Liver (tissue), 9 donors: ENCODE data around the gene TOX2. TPM values are rescaled to one million over a fixed set of nuclear protein-coding genes. Genes with fewer than 3 reads are reported as not detected.

Experiments used
- DNase-seq: peaks from one replicate; pipeline ENCODE4 v3.0.0-alpha.2; 2017; ENCODE audit warnings: low spot score
- H3K27ac ChIP-seq, 2 donors: one replicate each; pipeline ENCODE4 v1.7.0; 2013; ENCODE audit warnings: inconsistent platforms in 2 of 2, low read length in 2 of 2, control low read depth in 1 of 2, low read depth in 1 of 2, mild to moderate bottlenecking in 1 of 2
- H3K27me3 ChIP-seq, 4 donors: one replicate each; pipeline versions ENCODE4 v1.6.1 to v1.7.0; 2013; ENCODE audit warnings: low read length in 3 of 4, inconsistent platforms in 1 of 4, mild to moderate bottlenecking in 1 of 4, moderate library complexity in 1 of 4; ENCODE audit not compliant: control insufficient read depth in 4 of 4, insufficient read depth in 4 of 4
- H3K36me3 ChIP-seq, 4 donors: one replicate each; pipeline versions ENCODE4 v1.6.1 to v1.7.0; 2013; ENCODE audit warnings: low read length in 3 of 4, mild to moderate bottlenecking in 3 of 4, low read depth in 1 of 4, moderate library complexity in 1 of 4; ENCODE audit not compliant: control insufficient read depth in 4 of 4, insufficient read depth in 3 of 4
- H3K4me1 ChIP-seq, 4 donors: one replicate each; pipeline versions ENCODE4 v1.6.1 to v1.7.0; 2013; ENCODE audit warnings: low read length in 3 of 4, mild to moderate bottlenecking in 3 of 4, moderate library complexity in 1 of 4; ENCODE audit not compliant: control insufficient read depth in 4 of 4, insufficient read depth in 4 of 4
- H3K4me3 ChIP-seq, 3 donors: one replicate each; pipeline versions ENCODE4 v1.6.1 to v1.7.0; 2013; ENCODE audit warnings: low read length in 3 of 3, control low read depth in 1 of 3, low read depth in 1 of 3, mild to moderate bottlenecking in 1 of 3
- H3K9ac ChIP-seq, 2 donors: one replicate each; pipeline ENCODE4 v1.7.0; 2013; ENCODE audit warnings: low read length in 2 of 2, mild to moderate bottlenecking in 2 of 2, moderate library complexity in 2 of 2, control low read depth in 1 of 2, low read depth in 1 of 2
- H3K9me3 ChIP-seq, 4 donors: one replicate each; pipeline versions ENCODE4 v1.6.1 to v1.7.0; 2013; ENCODE audit warnings: low read length in 3 of 4; ENCODE audit not compliant: control insufficient read depth in 4 of 4
- ATF3 ChIP-seq: IDR thresholded peaks from 2 replicates; pipeline ENCODE4 v1.6.1; 2016; ENCODE audit warnings: antibody characterized with exemption
- CTCF ChIP-seq: fragments of 150-350 bp; IDR thresholded peaks from 2 replicates; pipeline ENCODE4 v1.5.1; 2017; ENCODE audit warnings: improper control_type of control experiment, low read depth, low read length; ENCODE audit not compliant: missing input control
- EGR1 ChIP-seq, 2 donors: IDR thresholded peaks; 2 replicates each; pipeline ENCODE4 v1.6.1; 2016 to 2018; ENCODE audit warnings: antibody characterized with exemption in 2 of 2, low read depth in 2 of 2
- FOXA2 ChIP-seq: IDR thresholded peaks from 2 replicates; pipeline ENCODE4 v1.6.1; 2016; ENCODE audit warnings: antibody characterized with exemption
- GABPA ChIP-seq, 2 donors: IDR thresholded peaks in 1 of 2; conservative IDR thresholded peaks in 1 of 2; 2 replicates each; pipeline ENCODE4 v1.6.1; 2016; ENCODE audit warnings: antibody characterized with exemption in 2 of 2, mild to moderate bottlenecking in 1 of 2, moderate library complexity in 1 of 2
- HNF4A ChIP-seq, 2 donors: conservative IDR thresholded peaks; 2 replicates each; pipeline ENCODE4 v1.6.1; 2016; ENCODE audit warnings: antibody characterized with exemption in 2 of 2, mild to moderate bottlenecking in 2 of 2
- HNF4G ChIP-seq: IDR thresholded peaks from 2 replicates; pipeline ENCODE4 v1.6.1; 2016; ENCODE audit warnings: antibody characterized with exemption
- MAX ChIP-seq: IDR thresholded peaks from 2 replicates; pipeline ENCODE4 v1.6.1; 2016; ENCODE audit warnings: antibody characterized with exemption
- NR2F2 ChIP-seq: IDR thresholded peaks from 2 replicates; pipeline ENCODE4 v1.6.1; 2016; ENCODE audit warnings: antibody characterized with exemption
- RAD21 ChIP-seq, 2 donors: IDR thresholded peaks; 2 replicates each; pipeline ENCODE4 v1.6.1; 2016; ENCODE audit warnings: antibody characterized with exemption in 2 of 2, mild to moderate bottlenecking in 2 of 2
- RXRA ChIP-seq, 2 donors: IDR thresholded peaks; 2 replicates each; pipeline ENCODE4 v1.6.1; 2017 to 2018; ENCODE audit warnings: antibody characterized with exemption in 2 of 2, mild to moderate bottlenecking in 1 of 2
- SP1 ChIP-seq: IDR thresholded peaks from 2 replicates; pipeline ENCODE4 v1.6.1; 2018; ENCODE audit warnings: antibody characterized with exemption, mild to moderate bottlenecking
- TAF1 ChIP-seq: conservative IDR thresholded peaks from 2 replicates; pipeline ENCODE4 v1.6.1; 2016; ENCODE audit warnings: antibody characterized with exemption, mild to moderate bottlenecking
- YY1 ChIP-seq: IDR thresholded peaks from 2 replicates; pipeline ENCODE4 v1.6.1; 2016; ENCODE audit warnings: antibody characterized with exemption, mild to moderate bottlenecking
- WGBS: extraction: QIAGEN DNeasy Blood & Tissue Kit; methylation state at CpG from one replicate; pipeline ENCODE4 v1.1.7; 2013; 5-methylcytosine and 5-hydroxymethylcytosine counted together
- polyA plus RNA-seq, 2 donors: library from polyadenylated mRNA; stranded (reverse) in 1 of 2; unstranded in 1 of 2; fragments of 200-250 nt in 1 of 2; fragments of >200 nt in 1 of 2; fragmentation: Nextera tagmentation in 1 of 2; extraction: Ambion mirVana in 1 of 2; gene quantifications; one replicate each; pipeline versions ENCODE4 v1.2.1 to v1.2.3, GENCODE V29; 2013 to 2015
- total RNA-seq, 2 donors: library from RNA; depleted of rRNA; stranded (reverse); fragments of >200 nt; gene quantifications; one replicate each; pipeline ENCODE4 v1.2.3, GENCODE V29; 2014
- TF ChIP-seq, protein P1 (sequence below): IDR thresholded peaks from 2 replicates; pipeline ENCODE4 v1.6.1; 2016; ENCODE audit warnings: antibody characterized with exemption, mild to moderate bottlenecking
- TF ChIP-seq, protein P2 (sequence below): IDR thresholded peaks from 2 replicates; pipeline ENCODE4 v1.6.1; 2016; ENCODE audit warnings: antibody characterized with exemption
- donor health status: healthy.
- donor health status: healthy.
- donor health status: healthy.
- donor health status: healthy.
- donor health status: healthy.

Gene TOX2
- total and polyA plus RNA-seq, 4 donors = 0.33 to 2.7 (median 1.4) TPM

GRCh38 chr20:43945391-43946205 is 30.9 kb downstream of the TOX2 start:
- Histone ChIP-seq H3K27me3 (no peaks in the 10 kb centered on the region), H3K4me3 (no peak overlapping the region), H3K9ac (no peak overlapping the region), H3K9me3 (no peaks in the 10 kb centered on the region), H3K27ac (no peak overlapping the region), H3K4me1 (peaks cover 0 to 7% (median 5%) of the 10 kb centered on the region in 4 donors), H3K36me3 (no peaks in the 10 kb centered on the region)
- TF ChIP-seq CTCF (no peak), YY1 (no peak), ATF3 (no peak), FOXA2 (no peak), TAF1 (no peak), EGR1 (IDR thresholded peaks at IDR 0.05; ENCODE audit: low read depth in 2 of 2) (no peak), MAX (no peak), SP1 (no peak), HNF4A (conservative IDR thresholded peaks at IDR 0.05) (no peak)
- TF ChIP-seq, protein P1, sequence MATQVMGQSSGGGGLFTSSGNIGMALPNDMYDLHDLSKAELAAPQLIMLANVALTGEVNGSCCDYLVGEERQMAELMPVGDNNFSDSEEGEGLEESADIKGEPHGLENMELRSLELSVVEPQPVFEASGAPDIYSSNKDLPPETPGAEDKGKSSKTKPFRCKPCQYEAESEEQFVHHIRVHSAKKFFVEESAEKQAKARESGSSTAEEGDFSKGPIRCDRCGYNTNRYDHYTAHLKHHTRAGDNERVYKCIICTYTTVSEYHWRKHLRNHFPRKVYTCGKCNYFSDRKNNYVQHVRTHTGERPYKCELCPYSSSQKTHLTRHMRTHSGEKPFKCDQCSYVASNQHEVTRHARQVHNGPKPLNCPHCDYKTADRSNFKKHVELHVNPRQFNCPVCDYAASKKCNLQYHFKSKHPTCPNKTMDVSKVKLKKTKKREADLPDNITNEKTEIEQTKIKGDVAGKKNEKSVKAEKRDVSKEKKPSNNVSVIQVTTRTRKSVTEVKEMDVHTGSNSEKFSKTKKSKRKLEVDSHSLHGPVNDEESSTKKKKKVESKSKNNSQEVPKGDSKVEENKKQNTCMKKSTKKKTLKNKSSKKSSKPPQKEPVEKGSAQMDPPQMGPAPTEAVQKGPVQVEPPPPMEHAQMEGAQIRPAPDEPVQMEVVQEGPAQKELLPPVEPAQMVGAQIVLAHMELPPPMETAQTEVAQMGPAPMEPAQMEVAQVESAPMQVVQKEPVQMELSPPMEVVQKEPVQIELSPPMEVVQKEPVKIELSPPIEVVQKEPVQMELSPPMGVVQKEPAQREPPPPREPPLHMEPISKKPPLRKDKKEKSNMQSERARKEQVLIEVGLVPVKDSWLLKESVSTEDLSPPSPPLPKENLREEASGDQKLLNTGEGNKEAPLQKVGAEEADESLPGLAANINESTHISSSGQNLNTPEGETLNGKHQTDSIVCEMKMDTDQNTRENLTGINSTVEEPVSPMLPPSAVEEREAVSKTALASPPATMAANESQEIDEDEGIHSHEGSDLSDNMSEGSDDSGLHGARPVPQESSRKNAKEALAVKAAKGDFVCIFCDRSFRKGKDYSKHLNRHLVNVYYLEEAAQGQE = no peak
- TF ChIP-seq, protein P2, sequence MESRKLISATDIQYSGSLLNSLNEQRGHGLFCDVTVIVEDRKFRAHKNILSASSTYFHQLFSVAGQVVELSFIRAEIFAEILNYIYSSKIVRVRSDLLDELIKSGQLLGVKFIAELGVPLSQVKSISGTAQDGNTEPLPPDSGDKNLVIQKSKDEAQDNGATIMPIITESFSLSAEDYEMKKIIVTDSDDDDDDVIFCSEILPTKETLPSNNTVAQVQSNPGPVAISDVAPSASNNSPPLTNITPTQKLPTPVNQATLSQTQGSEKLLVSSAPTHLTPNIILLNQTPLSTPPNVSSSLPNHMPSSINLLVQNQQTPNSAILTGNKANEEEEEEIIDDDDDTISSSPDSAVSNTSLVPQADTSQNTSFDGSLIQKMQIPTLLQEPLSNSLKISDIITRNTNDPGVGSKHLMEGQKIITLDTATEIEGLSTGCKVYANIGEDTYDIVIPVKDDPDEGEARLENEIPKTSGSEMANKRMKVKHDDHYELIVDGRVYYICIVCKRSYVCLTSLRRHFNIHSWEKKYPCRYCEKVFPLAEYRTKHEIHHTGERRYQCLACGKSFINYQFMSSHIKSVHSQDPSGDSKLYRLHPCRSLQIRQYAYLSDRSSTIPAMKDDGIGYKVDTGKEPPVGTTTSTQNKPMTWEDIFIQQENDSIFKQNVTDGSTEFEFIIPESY = no peak
- WGBS = 91% methylated on average over 24 of the region's 24 CpGs
- no peak for DNase-seq

DNA sequence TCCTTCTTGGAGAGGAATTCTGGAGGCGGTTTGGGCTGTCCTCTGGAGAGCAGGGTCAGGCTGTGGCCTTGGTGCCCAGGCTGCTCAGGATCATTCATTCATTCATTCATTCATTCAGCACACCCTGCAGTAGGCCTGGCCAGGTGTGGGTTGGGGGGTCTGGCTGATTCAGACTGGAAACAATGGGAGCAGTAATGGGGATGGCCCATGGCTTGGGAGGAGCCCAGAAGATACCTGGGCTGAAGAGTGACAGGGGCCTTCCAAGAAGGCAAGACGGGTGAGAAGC is 31.5 kb downstream of the TOX2 start:
- WGBS = 96% methylated on average over 2 of the region's 2 CpGs
- Histone ChIP-seq H3K27ac (no peak overlapping the region), H3K9ac (no peak overlapping the region), H3K4me1 (peaks cover 0 to 8% (median 3%) of the 10 kb centered on the region in 4 donors), H3K4me3 (no peak overlapping the region), H3K27me3 (no peaks in the 10 kb centered on the region), H3K9me3 (no peaks in the 10 kb centered on the region), H3K36me3 (no peaks in the 10 kb centered on the region)
- no peak for DNase-seq
- TF ChIP-seq, protein P1 = no peak
- TF ChIP-seq RAD21 (IDR thresholded peaks at IDR 0.05) (no peak), RXRA (IDR thresholded peaks at IDR 0.05) (no peak), YY1 (no peak), EGR1 (IDR thresholded peaks at IDR 0.05; ENCODE audit: low read depth in 2 of 2) (no peak), GABPA (IDR thresholded peaks at IDR 0.05 in 1 of 2, conservative IDR thresholded peaks at IDR 0.05 in 1 of 2) (no peak), NR2F2 (no peak), SP1 (no peak), HNF4A (conservative IDR thresholded peaks at IDR 0.05) (no peak), HNF4G (no peak)
- TF ChIP-seq, protein P2 = no peak
